K562 (cell line): ENCODE results near the gene ARRB2. TPM values are rescaled to one million over a fixed set of nuclear protein-coding genes. Genes with fewer than 3 reads are reported as not detected.

Source experiments
- BRD9 ChIP-seq: fragments of 450-650 bp; IDR thresholded peaks from 2 replicates; pipeline ENCODE4 v1.6.1; 2018; ENCODE audit warnings: low read depth; ENCODE audit not compliant: partially characterized antibody
- E2F8 ChIP-seq: fragments of 450-650 bp; IDR thresholded peaks from 2 replicates; pipeline ENCODE4 v1.7.1; 2018; ENCODE audit warnings: mild to moderate bottlenecking, low read depth; ENCODE audit not compliant: partially characterized antibody
- FOS ChIP-seq: IDR thresholded peaks from 3 replicates; pipeline ENCODE4 v1.6.1; 2011; ENCODE audit not compliant: insufficient read length; ENCODE audit errors: extremely low read depth
- GTF3C2 ChIP-seq: IDR thresholded peaks from 3 replicates; pipeline ENCODE4 v1.6.1; 2011; ENCODE audit warnings: borderline replicate concordance, mild to moderate bottlenecking, moderate library complexity; ENCODE audit not compliant: insufficient read length; ENCODE audit errors: extremely low read depth
- HDAC3 ChIP-seq: fragments of 450-650 bp; IDR thresholded peaks from 2 replicates; pipeline ENCODE4 v1.6.1; 2018; ENCODE audit warnings: borderline replicate concordance, mild to moderate bottlenecking, moderate library complexity; ENCODE audit not compliant: partially characterized antibody
- ILK ChIP-seq: fragments of 450-650 bp; IDR thresholded peaks from 2 replicates; pipeline ENCODE4 v1.6.1; 2016; ENCODE audit warnings: missing genetic modification characterization, low read depth, mild to moderate bottlenecking, missing compliant biosample characterization, moderate library complexity, borderline replicate concordance
- MTA2 ChIP-seq: fragments of 450-650 bp; IDR thresholded peaks from 2 replicates; pipeline ENCODE4 v1.6.1; 2016; ENCODE audit warnings: low read depth
- PBX2 ChIP-seq, 2 experiments: IDR thresholded peaks in 1 of 2; conservative IDR thresholded peaks in 1 of 2; 2 replicates each; pipeline ENCODE4 v1.6.1; 2016; ENCODE audit warnings: low read depth in 2 of 2, mild to moderate bottlenecking in 1 of 2, missing compliant biosample characterization in 1 of 2, missing genetic modification characterization in 1 of 2, moderate library complexity in 1 of 2
- PKNOX1 ChIP-seq: fragments of 450-650 bp; IDR thresholded peaks from 2 replicates; pipeline ENCODE4 v1.6.1; 2016
- PURB ChIP-seq: sonication (generic); formaldehyde crosslinking; IDR thresholded peaks from 2 replicates; pipeline ENCODE4 v1.9.0; 2021; ENCODE audit warnings: low read depth, mild to moderate bottlenecking, missing genetic modification reagents
- RBM25 ChIP-seq: fragments of 200-400 bp; formaldehyde crosslinking; IDR thresholded peaks from 2 replicates; pipeline ENCODE4 v1.6.1; 2018; ENCODE audit warnings: low read length, low read depth, moderate library complexity; ENCODE audit not compliant: severe bottlenecking
- SMAD4 ChIP-seq: fragments of 250-450 bp; sonication (Bioruptor Pico); conservative IDR thresholded peaks from 2 replicates; pipeline ENCODE4 v1.8.0; 2021; ENCODE audit warnings: inconsistent platforms, mild to moderate bottlenecking, moderate library complexity
- SMARCC2 ChIP-seq: fragments of 450-650 bp; IDR thresholded peaks from 2 replicates; pipeline ENCODE4 v1.6.1; 2017; ENCODE audit warnings: antibody characterized with exemption, moderate library complexity, mild to moderate bottlenecking, low read depth
- SNRNP70 ChIP-seq: fragments of 200-400 bp; formaldehyde crosslinking; optimal IDR thresholded peaks from 2 replicates; pipeline ENCODE3; 2017; ENCODE audit warnings: low read depth, low read length
- ZNF644 ChIP-seq: fragments of 200-800 bp; sonication (Bioruptor generic); IDR thresholded peaks from 2 replicates; pipeline ENCODE4 v1.6.1; 2016; ENCODE audit warnings: low read depth, missing genetic modification characterization, missing compliant biosample characterization
- ZNF830 ChIP-seq: fragments of 250-450 bp; sonication (Bioruptor Pico); IDR thresholded peaks from 2 replicates; pipeline ENCODE4 v1.5.0; 2021; ENCODE audit warnings: mild to moderate bottlenecking
- polyA plus RNA-seq, 8 experiments: library from polyadenylated mRNA; depleted of rRNA in 4 of 8; stranded (reverse) in 5 of 8; unstranded in 3 of 8; fragments of >200 nt; fragmentation: Nextera tagmentation in 2 of 8; fragmentation: Illumina TruSeq in 1 of 8; extraction: Ambion mirVana in 2 of 8; extraction: Trizol in 1 of 8; gene quantifications; 2 replicates each; pipeline versions ENCODE4 v1.2.1 to v1.2.3, GENCODE V29; 2011 to 2014; ENCODE audit warnings: inconsistent platforms in 1 of 8, missing spikeins in 1 of 8
- total RNA-seq, 7 experiments: library from RNA; depleted of rRNA in 6 of 7; stranded (reverse); fragments of >200 nt in 6 of 7; fragmentation: Illumina TruSeq in 2 of 7; extraction: Trizol in 2 of 7; gene quantifications; 2 replicates each; pipeline versions ENCODE4 v1.2.1 to v1.2.3, GENCODE V29; 2011 to 2021; ENCODE audit warnings: low replicate concordance in 1 of 7

Gene ARRB2
- total and polyA plus RNA-seq, 9 of the 15 experiments (the other 6 are each of a cell fraction or from before 2014, with no cell fraction given), result 0.79 to 15.3 (median 8.8) TPM

- TF ChIP-seq PURB (CRISPR knock-in tag), result no peak
- no peak for TF ChIP-seq SMARCC2
- TF ChIP-seq MTA2, result 0 out of 2 replicates have a peak, but pooled peaks have one; percentile 47
- TF ChIP-seq RBM25, result no peak
- TF ChIP-seq BRD9, result peak; percentile 45
- no peak for TF ChIP-seq PKNOX1
- TF ChIP-seq FOS, result no peak
- TF ChIP-seq SMAD4, result peak; percentile 55
- no peak for TF ChIP-seq PBX2 (CRISPR knock-in tag; IDR thresholded peaks at IDR 0.05; ENCODE audit: low read depth)
- TF ChIP-seq PBX2 (tag; conservative IDR thresholded peaks at IDR 0.05; ENCODE audit: low read depth), result no peak
- TF ChIP-seq ILK, result no peak
- TF ChIP-seq E2F8, result no peak
- TF ChIP-seq SNRNP70, result no peak
- TF ChIP-seq HDAC3, result peak; percentile 81
- no peak for TF ChIP-seq ZNF644 (tag)
- no peak for TF ChIP-seq GTF3C2
- TF ChIP-seq ZNF830 (CRISPR knock-in tag), result no peak
Observed at GRCh38 chr17:4721203-4722135, 11.0 kb downstream of the ARRB2 start (continued).
